GM18498 (cell line): ENCODE measurements around the gene TEX9.
A peak's percentile ranks its signal among the peaks of the same experiment; 100 is the strongest.

Experiments
- ATAC-seq: cut with Tn5 transposase; IDR thresholded peaks from one replicate; pipeline ENCODE4 v1.9.1; 2021; ENCODE audit warnings: mild to moderate bottlenecking, moderate library complexity; ENCODE audit not compliant: unreplicated experiment

The TEX9 gene

DNA sequence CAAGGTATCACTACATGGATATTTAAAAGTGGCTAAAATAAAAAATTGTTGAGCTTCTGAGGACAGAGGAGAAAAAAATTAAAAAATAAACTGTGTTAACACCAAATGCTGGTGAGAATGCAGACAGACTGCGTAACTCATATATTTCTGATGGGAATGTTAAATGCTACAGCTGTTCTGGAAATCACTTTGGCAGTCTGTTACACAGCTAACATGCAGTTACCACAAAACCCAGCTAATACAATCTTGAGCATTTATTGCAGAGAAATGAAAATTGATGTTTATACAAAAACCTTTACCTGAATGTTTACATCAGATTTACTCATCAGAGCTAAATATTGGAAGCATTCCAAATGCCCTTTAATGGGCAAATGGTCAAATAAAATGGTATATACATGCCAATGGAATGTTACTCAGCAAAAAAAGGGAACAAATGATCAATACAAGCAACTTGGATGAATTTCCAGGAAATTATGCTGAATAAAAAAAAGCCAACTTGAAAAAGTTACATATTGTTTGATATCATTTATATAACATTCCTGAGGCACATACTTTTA, 75.1 kb downstream of the TEX9 start:
- ATAC-seq = no peak

DNA sequence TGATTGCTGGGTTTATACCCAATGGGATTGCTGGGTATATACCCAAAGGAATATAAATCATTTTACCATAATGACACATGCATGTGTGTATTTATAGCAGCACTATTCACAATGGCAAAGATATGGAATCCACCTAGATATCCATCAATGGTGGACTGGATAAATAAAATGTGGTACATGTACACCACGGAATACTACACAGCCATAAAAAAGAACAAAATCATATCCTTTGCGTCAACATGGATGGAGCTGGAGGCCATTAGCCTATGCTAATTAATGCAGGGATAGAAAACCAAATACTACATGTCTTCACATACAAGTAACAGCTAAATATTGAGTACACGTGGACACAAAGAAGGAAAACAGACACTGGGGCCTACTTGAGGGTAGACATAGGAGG, 77.1 kb downstream of the TEX9 start:
- no peak for ATAC-seq

DNA sequence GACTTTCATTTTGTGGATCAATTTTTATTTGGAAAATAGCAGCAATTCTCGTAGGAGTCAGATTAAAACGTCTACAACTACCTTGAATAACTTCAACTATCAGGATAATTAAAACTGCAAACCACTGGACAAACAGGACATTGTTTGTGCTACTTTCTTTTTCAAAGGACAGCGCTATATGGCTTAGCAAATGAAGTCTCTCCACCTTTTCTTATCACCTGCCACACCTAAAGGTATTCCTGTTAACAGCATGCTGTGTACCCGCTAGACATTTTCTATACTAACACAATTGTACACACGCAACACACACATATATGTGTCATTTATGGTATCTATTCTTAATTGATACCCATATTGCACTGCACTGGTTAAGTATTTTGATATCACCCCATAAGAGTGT, 80.5 kb downstream of the TEX9 start:
- no peak for ATAC-seq

DNA sequence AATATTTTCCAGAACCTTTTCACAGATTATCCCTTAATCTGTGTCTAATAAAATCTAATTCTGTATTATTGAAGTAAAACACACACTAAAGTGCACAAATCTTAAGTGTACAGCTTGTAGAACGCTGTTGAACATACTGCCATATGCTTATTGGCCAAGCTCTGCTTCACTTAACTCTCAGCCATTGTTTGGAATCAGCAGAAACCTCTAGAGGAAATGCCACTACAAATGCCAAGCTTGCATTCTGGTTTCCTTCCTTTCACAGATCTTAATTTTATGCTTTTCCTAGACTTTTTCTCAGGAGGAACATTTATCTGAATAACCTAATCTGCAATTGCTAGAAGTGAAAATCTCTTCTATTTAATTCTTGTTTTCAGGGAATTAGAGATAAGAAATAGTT, 89.6 kb downstream of the TEX9 start:
- ATAC-seq = no peak

DNA sequence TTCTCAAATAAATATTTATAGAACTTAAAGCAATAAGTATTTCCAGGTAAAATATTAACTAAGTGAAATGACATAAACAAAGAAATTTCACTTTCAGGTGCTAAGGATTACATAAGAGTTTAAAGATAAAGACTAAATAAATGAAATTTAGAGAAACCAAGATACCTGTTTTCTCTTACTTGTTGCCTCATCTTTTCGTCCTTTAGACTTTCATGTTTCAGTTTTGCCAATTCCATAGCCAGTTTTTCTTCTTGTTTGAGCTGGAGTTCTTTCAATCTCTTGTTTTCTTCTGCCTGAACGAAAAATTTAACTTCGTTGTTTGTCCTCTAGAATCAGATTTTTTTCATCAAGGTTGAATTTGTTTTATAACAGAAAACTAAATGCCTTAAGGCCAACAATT, 91.0 kb downstream of the TEX9 start:
- no peak for ATAC-seq

DNA sequence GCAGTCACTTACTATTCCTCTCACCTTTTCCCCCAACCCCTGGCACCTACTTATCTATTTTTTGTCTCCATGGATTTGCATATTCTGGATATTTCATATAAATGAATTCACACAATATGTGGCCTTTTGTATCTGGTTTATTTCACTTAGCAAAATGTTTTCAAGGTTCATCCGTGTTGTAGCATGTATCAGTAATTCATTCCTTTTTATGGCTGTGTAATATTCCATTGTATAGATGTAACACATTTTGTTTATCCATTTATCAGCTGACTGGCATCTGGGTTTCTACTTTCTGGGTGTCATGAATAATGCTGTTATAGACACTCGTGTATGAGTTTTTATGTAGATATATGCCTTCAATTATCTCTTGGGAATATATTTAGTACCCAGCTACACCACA, 93.9 kb downstream of the TEX9 start:
- no peak for ATAC-seq

DNA sequence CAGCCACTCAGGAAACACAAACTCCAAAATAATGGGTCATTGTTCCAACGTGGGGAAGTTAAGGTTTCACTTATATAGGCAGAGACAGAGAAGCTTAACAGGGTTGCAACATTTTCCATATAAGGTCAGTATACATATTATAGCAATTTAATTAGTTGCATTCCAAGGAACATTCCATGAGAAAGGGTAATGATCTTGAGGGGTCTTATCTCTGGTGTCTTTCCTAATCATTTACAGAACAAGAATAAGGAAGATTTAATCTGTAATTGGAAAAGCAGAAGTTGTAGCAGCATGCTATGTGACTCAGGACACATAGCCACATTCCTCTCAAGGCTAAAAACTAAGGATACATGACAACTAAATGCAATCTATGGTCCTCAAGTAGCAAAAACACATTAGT, 94.8 kb downstream of the TEX9 start:
- ATAC-seq = no peak

DNA sequence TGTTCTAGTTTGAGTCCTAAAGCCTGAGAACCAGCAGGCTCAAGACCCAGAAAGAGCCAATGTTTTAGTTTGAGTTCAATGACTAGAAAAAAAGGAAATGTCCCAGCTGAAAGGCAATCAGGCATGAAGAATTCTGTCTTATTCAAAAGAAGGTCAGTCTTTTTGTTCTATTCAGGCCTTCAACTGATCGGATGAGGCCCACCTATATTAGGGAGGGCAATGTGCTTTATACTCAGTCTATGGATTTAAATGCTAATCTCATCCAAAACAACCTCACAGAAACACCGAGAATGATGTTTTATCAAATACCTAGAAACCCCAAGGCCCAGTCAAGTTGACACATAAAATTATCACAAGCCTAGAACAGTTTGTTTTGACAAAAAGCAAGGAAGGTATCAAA, 95.7 kb downstream of the TEX9 start:
- no peak for ATAC-seq

DNA sequence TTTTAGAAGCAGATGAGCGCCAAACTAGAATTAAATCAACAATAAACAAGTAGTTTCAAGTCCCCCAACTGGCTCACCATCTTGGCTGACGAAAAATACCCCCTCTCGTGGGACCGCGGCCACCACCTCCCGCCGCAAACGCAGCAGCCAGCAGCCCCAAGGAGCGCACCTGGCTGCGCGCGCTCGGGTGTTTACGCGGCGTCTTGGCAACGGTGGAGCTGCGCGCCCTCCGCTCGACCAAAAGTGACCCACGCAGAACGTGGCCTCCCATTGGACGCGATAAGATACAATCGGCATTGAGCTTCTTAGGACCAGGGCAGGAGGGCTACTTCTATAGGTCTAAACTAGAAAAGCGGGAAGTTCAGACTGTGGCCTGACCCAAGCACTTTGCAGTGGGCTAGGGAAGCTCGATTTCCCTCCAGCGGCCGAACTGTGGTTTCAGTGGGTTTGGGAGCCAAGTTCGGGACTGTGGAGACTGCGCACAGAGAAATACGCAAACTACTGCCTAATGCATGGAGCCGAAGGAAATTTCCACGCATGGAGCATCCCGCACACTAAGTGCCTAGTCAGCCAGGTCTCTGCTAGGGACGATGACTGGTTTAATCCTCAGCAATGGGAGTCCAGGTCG, 99.8 kb downstream of the TEX9 start, which contains the start of gene MNS1:
Gene MNS1, minus strand, starts transcription at position 245 of the 628 bp plus-strand sequence. Its CDS starts 165 bp downstream, at position 80.
- ATAC-seq = peak; percentile 99

DNA sequence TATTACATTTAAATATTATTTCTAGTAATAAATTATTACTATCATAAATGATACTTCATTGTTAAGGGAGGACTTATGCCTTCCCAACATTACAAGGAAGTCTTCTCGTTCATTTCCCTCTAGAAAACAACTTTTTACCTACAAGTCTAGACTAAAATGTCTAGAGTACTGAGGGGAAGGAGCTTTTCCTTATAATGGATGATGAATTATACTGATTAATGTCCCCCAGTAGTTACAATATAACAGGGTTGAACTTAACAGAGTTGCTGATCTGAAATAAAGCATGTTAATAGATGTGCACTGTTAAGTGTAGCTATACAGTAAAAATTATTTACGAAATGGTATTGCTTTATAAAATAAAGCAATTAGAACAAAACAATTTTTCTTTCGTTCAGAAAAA, 102.4 kb downstream of the TEX9 start:
- no peak for ATAC-seq

DNA sequence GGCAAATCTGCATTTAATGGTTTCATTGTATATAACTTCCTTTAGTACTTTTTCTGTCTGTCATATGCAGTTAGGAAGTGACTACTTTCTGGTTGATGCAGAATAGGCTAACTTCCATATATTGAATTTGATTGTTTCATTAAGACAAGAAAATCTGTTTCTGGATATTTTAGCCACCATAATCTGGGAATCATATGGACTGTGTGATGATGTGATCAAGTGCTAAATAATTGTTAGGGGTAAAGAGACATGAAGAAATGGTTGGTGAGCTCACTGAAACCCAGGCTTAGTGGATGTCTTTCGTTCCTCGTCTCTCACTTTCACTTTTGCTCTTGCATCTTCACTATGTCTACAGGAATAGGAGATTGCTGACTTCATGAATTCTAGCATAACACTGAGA, 103.2 kb downstream of the TEX9 start:
- ATAC-seq = peak; percentile 45

DNA sequence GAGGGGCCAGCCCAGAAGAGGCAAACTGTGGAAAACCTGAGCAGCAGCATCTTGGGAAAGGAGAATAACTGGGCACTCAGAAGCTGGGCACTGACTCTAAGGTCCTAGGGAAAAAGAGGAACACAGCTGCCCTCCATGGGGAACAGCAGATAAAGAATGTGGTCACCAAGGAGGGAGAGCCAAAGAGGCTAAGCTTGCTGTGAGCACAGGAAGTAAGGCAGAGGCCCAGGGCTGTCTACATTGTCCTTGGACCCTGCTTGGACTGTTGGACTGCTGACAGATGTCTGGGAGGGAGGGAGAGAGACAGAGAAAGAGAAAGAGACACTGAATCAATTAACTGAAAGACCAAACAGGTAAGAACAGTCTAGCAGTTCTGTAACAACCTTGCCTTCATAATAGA, 104.3 kb downstream of the TEX9 start:
- ATAC-seq = no peak

DNA sequence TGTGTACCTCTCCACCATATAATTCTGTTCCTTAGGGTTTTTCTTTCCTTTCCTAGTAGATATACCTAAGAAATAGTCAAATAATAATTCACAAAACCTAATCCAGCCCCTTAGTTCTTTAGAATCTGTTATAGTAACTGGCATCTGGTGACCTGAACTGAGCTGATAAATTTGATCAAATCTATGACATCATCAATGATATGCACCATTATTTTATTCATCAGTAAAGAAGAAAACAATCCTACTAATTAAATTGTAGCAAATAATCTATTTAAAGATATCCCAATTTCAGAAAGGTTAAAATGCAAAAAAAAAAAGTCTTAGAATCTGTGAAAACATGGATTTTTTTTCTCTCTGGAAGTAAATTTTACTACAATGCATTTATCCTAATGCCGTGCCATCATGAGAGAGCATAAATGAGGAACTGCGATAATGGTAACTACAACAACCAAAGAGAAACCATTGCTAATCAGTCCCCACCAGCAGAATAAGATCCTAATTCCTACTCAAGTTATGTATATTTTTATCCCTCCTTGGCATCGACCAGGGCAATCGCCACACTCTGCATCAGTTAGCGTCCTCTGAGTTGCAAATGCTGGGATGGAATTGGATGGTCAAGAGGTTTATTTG, 106.3 kb downstream of the TEX9 start:
- ATAC-seq = no peak

DNA sequence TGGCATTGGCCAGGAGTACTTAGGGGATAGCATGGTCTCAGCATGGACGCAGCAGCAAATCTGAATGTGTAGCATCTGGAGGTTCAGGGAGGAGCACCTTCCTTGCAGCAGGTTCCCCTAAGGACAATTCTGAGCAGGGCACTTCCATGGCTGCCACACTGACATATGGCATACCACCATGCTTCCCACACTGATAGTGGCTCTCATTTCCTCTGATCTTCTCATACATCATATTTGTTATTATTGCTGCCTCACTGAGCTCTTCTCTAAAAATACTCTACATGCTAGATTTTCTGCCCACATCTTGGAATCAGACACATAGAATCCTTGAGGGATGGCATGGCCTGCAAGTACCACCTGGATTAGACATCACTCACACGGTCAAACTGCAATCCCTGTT, 107.1 kb downstream of the TEX9 start:
- no peak for ATAC-seq

DNA sequence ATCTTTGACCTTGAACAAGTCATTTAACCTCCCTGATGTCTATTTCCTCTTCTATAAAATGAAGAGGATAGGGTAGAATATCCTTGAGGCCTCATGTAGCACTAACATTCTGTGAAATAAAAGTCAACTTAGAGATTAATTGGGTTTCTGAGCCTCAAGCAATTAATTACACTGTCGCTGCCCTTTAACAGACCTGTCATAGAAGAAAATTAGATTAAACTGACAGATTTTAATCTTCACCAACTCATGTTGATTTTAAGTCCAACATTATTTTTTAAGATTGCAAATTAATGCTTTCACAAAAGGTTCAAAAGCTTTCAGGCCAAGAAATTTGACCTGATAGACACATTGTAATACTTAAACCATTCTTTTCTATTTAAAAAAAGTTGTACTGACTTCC, 107.8 kb downstream of the TEX9 start:
- no peak for ATAC-seq

DNA sequence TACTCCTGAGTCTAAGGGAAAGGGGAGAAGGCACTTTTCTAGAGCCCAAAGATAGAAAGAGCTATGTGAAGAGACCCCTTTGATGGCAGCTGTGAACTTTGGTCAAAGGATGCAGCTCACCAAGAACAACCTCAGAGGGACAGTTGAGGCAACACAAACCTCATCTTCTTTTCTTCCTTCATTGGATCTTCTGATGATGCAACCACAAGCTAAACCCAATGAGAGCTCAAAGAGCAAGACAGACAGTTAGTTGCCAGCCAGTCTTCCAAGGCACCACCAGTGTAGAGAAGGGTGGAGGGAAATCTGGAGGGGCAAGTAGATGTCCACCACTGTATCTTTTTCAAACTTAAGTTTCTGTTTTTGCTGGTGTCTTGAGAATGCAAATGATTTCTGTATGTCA, 110.1 kb downstream of the TEX9 start:
- no peak for ATAC-seq
